GM19239 (cell line): ENCODE data around the gene SKA1.
"Not testable (repeated sequence)": the region's sequence is repeated elsewhere in the genome, so short reads cannot be mapped to it uniquely, and the experiment has no call there.

Experiments
- DNase-seq: peaks from one replicate; pipeline ENCODE4 v3.0.0; 2011; ENCODE audit warnings: low spot score; ENCODE audit not compliant: insufficient read length
- FAIRE-seq: peaks from 2 replicates; lab custom pipeline; 2011; peaks lifted over from hg19 to GRCh38; lab: Jason Lieb, UNC

SKA1 gene

DNA sequence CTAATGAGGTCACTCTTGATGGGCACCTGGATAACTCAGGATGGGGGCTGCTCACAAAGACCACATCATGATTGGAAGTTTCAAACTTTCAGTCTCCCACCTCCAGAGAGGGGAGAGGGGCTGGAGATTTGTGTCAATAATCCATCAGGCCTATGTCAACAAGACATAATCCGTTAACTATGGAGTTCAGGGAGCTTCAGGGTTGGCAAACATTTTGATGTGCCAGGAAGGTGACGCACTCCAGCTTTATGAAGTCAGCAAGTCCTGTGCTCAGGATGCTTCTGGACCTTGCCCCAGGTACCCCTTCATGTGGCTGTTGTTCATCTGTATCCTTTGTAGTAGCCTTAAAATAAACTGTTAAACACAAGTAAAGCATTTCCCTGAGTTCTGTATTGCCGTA lies 19.0 kb downstream of the SKA1 start:
- DNase-seq (no peak), FAIRE-seq (no peak)

DNA sequence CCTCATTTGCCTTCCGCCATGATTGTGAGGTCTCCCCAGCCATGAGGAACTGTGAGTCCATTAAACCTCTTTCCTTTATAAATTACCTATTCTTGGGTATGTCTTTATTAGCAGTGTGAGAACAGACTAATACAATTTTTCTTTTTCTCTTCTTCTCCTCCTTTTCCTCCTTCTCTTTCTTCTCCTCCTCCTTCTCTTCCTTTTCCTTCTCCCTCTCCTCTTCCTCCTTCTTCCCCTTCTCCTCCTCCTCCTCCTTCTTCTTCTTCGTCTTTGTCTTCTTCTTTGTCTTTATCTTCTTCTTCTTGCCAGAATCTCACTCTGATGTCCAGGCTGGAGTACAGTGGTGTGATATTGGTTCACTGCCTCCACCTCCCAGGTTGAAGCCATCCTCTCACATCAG lies 20.2 kb downstream of the SKA1 start:
- DNase-seq (no peak), FAIRE-seq (no peak)

DNA sequence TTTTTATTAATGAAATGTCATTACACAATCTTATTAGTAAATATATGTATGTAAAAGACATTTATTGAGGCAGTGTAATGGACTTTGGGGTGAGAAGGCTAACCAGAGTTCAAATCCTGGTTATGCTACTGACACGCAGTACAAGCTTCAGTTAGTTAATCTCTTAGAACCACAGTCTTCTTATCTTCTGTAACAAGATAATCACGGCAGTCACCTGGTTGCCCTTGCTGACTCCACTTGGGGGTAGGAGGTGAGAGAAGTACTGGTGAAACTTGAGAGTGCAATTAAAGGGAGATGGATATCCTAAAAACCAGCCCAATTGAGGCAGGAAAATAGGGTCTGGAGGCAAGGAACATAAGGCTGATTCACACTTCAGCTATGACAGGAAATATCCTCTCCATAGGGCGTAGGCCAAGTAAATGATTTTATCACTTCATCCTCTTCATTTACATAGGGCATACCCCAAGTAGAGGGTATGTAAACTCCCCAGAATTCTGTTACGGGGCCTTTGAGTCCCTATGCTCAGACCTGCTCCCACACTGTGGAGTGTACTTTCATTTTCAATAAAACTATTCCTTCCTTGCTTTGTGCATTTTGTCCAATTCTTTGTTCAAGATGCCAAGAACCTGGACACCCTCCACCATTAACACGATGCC lies 21.3 kb downstream of the SKA1 start:
- DNase-seq, result no peak
- no peak for FAIRE-seq

DNA sequence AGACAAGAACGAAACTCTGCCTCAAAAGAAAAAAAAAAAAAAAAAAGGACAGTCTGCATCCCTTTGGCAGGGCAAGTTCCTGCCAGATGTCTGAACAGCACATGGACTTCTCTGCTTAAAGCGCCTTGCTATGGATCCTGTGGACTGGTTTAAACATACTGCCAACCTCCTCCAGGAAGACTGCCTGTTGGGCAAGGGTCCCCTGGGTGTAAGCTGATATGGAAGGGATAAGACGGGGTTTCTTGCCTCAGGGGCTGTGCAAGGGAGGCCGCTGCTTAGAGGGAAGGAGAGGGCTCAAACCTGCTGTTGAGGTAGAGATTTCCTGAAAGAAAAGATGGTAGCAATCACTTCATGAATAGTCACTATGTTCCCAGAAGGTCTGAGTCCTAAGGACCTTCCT lies 22.2 kb downstream of the SKA1 start:
- DNase-seq, result no peak
- FAIRE-seq, result no peak

DNA sequence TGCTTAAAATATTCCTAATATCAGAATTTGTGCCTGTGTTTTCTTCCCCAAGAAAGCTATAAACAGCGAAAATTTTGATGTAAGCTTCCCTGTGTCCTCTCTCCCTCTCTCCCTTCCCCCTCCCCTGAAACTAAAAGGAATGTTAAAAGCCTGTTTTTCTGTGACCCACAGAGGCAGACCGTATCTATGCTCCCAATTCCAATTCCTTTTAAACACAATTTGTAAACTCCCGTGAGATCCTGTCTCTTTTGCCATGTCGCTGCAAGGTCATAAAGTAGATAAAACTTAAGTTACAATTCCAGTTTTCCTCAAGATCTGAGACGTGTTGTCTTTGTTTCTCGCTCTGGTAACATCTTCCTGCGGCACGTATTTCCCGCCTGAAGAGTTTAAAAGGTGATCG lies 23.3 kb downstream of the SKA1 start:
- DNase-seq, result no peak
- FAIRE-seq, result no peak

DNA sequence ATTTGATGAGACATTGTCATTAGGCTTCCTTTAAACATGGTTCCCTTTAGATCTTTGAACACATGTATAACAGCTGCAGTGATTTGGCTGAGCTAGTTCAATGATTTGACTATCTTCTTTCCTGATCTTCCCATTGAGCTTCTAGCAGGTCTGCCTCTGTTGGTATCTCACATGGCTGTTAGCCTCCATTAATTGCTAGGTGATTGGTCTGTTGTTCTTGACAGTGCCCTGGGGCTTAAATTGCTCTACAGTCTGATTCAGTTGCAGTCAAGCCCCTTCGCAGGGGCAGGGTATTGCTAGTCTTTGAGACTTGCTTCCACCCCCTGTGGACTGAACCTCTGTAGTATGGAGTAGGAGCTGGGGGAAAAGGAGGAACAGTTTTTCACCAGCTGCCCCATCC lies 24.1 kb downstream of the SKA1 start:
- FAIRE-seq (no peak), DNase-seq (no peak)

DNA sequence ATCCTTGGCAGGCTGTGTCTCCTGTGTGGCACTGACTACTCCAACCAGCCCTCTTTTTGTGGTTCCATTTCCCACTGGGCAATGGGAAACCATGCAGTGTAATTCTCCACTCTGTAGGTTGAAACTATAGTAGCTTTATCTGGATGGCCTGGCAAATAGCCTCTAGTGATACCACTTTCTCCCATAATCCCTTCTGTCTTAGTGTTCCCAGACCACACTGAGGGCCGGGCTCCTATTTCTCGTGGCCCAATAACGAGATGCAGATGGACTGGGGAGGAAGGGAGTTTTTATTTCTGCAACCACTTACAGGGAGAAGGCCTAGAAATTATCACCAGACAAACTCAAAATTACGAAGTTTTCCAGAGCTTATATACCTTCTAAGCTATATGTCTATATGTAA lies 24.7 kb downstream of the SKA1 start:
- no peak for FAIRE-seq

DNA sequence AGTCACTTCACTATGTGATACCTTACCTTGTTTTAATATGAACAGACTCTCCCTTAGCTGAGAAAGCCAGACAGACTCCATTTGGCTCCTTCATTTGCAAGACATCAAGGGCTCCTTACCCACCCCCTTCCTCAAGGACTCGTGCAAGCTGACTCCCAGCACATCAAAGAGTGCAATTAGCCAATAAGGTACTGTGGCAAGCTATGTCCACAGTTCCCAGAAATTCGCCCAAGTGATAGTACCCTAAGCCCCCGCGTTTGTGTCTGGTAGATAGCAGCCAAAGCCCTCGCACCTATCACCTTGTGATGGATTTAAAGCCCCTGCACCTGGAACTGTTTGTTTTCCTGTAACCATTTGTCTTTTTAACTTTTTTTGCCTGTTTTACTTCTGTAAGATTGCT lies 25.6 kb downstream of the SKA1 start:
- not testable (repeated sequence) for FAIRE-seq, DNase-seq

More for the DNA sequence above, 24.7 kb downstream of the SKA1 start:
- DNase-seq, result no peak

DNA sequence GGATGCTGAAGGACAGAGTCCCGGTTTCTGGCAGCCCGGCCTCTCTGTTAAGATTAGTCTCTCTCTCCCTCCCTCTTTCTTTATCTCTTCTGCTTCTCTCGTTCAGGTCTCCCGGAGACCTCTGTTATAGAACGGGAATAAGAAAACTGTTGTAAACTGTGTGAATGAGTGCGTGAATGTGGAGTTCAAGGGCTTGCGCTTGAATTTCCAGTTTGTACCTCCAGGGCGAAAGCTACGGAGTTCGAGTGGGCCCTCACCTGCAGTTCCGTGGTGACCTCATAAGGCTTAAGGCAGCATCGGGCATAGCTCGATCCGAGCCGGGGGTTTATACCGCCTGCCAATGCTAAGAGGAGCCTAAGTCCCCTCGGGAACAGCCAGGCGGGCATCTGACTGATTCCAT lies 26.4 kb downstream of the SKA1 start:
- no peak for FAIRE-seq
- no peak for DNase-seq

DNA sequence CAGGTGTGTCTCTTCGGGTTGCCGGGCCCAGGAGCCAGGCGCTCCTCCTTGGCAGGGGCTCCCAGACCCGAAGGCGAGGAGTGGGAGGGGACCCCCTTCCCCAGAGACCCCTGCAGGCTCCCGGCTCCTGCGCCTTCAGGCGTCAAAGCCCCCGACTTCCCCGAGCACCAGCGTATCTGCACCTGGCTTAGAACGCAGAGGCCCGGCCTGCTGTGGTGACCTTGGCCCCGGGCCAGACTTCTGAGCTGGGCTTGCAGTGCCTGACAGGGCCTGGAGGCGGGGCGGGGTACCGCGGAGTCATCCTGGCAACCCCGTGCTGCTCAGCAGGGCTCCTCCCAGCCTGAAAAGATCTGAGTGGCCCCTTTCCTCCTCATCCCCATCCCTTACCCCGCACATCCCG lies 27.0 kb downstream of the SKA1 start:
- no peak for FAIRE-seq
- no peak for DNase-seq

DNA sequence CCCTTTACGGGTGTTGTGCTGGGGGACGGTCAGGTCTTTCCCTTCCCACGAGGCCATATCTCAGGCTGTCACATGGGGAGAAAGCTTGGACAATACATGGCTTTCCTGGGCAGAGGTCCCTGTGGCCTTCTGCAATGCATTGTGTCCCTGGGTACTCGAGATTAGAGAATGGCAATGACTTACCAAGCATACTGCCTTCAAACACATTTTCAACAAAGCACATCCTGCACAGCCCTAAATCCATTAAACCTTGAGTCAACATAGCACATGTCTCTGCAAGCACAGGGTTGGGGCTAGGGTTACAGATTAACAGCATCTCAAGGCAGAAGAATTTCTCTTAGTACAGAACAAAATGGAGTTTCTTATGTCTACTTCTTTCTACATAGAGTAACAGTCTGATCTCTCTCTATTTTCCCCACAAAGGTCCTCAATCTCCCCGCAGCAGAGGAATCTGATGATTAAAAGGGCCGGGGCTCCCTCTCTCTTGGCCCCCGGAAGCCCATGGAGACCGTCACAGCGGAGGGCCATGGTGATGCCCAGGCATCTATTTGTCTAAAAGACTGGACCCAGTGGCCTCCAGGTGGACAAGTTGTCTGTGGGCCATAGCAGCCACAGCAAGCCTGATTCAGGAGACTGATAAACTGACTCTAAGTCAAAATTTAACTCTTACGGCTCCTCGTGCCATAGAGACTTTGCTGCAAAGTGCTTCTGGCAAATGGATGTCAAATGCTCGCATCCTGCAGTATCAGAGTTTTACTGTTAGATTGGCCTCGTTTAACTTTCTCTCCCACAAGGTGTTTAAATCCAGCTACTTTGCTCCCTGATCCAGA lies 30.1 kb downstream of the SKA1 start:
- DNase-seq, FAIRE-seq: not testable (repeated sequence)

DNA sequence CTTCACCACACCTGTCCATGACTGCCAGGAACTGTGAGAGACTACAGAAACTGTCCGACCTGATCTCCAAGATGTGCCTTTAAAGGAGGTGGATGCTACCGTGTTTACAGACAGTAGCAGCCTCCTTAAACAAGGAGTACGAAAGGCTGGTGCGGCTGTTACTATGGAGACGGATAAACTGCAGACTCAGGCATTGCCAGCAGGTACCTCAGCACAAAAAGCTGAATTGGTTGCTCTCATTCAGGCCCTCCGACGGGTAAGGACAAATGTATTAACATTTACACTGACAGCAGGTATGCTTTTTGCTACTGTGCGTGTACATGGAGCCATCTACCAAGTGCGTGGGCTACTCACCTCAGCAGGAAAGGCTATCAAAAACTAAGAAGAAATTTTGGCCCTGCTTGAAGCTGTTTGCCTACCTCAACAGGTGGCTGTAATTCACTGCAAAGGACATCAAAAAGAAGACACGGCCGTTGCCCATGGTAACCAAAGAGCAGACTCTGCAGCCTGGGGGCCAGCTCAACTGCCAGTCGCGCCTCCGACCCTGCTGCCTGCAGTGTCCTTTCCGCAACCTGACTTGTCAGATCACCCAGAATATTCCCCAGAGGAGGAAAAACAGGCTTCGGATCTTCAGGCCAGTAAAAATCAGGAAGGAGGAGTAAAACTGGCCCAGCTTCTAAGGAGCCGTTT lies 30.9 kb downstream of the SKA1 start:
- DNase-seq (no peak), FAIRE-seq (no peak)

DNA sequence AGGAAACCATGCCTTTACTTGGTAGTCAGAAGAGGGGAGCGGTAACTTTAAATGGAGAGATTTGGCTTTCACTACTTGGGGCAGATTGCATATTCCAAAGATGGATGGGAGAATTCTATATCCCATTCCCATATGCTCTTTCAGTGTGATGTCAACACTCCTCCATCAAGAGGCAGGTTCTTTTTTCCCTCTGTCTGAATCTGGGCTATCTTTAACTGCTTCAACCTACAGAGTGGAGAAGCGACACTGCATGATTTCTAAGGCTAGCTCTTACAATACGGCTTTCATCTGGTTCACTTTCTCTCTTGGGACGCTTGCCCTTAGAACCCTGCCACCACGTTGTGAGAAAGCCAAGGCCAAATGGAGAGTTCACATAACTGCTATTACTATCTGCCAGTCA lies 34.4 kb downstream of the SKA1 start:
- no peak for FAIRE-seq
- no peak for DNase-seq

DNA sequence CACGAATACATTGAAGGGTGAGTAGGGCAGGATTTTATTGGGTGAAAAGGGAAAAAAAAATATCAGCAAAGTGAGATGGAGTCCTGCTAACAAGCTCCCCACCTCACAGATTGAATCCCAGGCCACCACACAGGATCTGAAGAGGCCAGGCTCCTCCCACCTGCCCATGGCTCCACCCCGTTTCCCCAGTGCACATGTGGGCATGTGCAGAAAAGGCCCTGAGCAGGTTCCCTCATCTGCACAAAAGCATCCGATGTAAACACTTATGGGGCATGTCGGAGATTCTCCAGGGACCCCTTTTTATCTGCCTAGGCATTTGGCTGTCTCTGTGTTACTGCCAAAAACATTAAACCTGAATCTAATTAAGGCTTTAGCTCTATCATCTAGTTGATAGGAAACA lies 35.2 kb downstream of the SKA1 start:
- DNase-seq, result no peak

DNA sequence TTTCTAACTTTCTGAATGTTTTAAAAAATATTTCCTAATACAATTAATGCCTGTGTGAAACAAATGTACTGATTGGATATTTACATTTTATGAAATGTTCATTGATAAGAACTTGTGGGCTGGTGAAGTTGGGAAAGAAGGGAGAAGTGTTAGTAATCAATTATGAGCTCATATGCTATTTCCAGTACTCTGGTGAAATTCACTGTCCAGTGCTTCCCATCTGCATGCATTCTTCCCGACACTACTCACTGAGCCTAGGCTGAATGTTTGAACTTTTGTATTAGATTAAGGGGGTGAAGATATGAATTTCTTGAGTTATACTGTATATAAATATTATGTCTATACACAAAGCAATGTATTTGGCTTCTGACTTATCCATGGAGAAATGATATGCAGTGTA lies 36.0 kb downstream of the SKA1 start:
- DNase-seq, result no peak

More for the DNA sequence above, 35.2 kb downstream of the SKA1 start:
- FAIRE-seq, result no peak

DNA sequence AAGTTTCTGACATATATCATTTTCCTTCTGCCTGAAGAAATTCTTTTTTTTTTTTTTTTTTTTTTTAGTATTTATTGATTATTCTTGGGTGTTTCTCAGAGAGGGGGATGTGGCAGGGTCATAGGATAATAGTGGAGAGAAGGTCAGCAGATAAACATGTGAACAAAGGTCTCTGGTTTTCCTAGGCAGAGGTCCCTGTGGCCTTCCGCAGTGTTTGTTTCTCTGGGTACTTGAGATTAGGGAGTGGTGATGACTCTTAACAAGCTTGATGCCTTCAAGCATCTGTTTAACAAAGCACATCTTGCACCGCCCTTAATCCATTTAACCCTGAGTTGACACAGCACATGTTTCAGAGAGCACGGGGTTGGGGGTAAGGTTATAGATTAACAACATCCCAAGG lies 42.0 kb downstream of the SKA1 start:
- DNase-seq, FAIRE-seq: not testable (repeated sequence)

More for the DNA sequence above, 36.0 kb downstream of the SKA1 start:
- FAIRE-seq, result no peak

DNA sequence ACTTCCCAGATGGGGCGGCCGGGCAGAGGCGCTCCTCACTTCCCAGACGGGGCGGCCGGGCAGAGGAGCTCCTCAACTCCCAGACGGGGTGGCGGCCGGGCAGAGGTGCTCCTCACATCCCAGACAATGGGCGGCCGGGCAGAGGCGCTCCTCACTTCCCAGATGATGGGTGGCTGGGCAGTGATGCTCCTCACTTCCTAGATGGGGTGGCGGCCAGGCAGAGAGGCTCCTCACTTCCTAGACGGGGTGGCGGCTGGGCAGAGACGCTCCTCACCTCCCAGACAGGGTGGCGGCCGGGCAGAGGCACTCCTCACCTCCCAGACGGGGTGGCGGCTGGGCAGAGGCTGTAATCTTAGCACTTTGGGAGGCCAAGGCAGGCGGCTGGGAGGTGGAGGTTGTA lies 42.9 kb downstream of the SKA1 start:
- not testable (repeated sequence) for DNase-seq, FAIRE-seq

DNA sequence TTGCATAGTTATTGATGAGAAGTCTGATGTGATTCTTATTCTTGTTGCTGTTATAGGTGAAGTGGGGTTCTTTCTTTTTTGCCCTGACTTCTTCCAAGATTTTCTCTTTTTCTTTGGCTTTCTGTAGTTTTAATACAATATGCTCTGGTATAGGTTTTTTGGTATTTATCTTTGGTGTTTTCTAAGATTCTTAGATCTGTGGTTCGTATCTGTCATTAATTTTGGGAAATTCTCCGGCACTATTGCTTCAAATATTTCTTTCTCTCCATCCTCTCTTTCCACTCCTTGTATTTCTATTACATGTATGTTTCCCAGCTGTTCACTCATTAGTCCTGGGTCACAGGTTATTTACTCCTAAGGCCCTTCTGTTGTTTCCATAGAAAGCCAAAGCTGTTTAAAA lies 43.8 kb downstream of the SKA1 start:
- DNase-seq (no peak), FAIRE-seq (no peak)

DNA sequence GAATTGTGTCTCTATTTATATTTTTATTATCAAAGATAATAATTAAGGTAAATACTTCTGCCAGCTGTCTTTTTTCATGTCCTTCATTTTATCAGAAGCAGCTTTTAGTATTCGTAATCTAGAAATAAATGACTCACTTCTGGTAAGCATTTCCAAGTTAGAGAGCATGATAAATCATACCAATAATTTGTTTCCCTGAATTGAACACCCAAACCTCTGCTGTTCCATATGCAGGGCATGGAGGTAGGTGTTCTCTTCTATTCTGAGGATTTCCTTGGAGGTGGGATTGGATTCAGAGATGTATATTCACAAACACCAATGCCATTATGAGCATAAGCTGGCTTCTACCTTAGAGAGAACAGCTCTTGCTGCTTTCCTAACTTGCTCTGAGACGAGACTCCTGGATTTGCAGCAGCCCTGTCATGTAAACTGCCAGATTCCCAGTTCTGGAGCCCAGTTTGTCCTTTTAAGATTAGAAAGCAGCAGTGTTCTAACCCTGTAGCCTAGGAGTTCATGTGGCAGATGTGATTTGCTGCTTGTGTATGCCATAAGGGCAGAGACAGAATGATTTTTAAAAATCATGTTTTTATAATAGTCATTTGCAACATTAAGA lies 47.5 kb downstream of the SKA1 start:
- FAIRE-seq (no peak), DNase-seq (no peak)

DNA sequence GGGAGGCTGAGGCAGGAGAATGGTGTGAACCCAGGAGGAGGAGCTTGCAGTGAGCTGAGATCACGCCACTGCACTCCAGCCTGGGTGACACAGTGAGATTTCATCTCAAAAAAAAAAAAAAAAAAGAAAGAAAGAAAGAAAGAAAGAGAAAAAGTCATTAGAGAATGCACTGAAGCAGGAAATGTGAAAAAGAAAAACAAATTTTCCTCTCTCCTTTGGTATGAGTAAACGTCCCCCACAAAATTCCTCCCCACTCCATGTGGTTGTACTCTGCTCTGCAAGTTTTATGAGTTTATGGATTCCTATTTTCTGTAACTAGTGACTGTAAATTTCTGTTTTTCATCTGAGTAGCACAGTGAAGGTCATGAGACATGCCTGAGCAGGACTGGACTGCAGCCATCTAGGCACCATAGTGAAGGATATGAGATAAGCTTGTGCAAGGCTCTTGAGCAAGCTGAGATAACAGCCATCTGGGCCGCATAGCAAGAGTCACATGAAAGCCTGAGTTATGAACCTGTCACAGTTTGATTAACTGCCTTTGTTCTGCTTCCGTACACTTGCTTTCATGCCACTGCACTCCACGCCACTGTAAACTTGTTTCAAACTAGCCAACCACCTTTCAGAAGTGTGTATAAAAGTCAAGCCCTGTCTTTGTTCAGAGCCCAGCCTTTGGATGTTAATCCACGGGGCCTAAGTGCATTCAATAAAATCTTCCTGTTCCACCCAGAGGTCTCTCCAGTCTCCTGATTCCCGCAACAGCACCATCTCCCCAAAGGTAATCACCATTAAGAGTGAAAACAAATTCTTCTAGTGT lies 50.2 kb downstream of the SKA1 start:
- no peak for DNase-seq
- FAIRE-seq, result no peak
